H1 (cell line): ENCODE results near the gene GP5. TPM values are rescaled to one million over a fixed set of nuclear protein-coding genes. Genes with fewer than 3 reads are reported as not detected.

Experiments used
- polyA plus RNA-seq, 7 experiments: library from polyadenylated mRNA; depleted of rRNA in 3 of 7; stranded (reverse) in 5 of 7; unstranded in 2 of 7; fragments of >200 nt in 5 of 7; fragments of 200-250 nt in 2 of 7; gene quantifications; 1 replicate in 5 of 7; 2 replicates in 1 of 7; 4 replicates in 1 of 7; pipeline versions ENCODE4 v1.2.1 to v1.2.3, GENCODE V29; 2011 to 2013; ENCODE audit warnings: missing spikeins in 2 of 7, mixed read lengths in 2 of 7
- total RNA-seq: library from RNA; stranded (reverse); fragmentation: NEBNext Ultra II Directional; extraction: Animal tissue kit (Norgen Biotek cat#: 25700); gene quantifications from 2 replicates; pipeline ENCODE4 v1.2.1, GENCODE V29; 2021
- TF ChIP-seq, protein P1 (sequence below): fragments of 300-600 bp; sonication (generic); IDR thresholded peaks from 2 replicates; pipeline ENCODE4 v1.7.1; 2012; ENCODE audit warnings: low read length, moderate library complexity, mild to moderate bottlenecking, inconsistent platforms; ENCODE audit not compliant: insufficient replicate concordance

The GP5 gene
- total and polyA plus RNA-seq, 2 of the 8 experiments (the other 6 are each of a cell fraction or from before 2014, with no cell fraction given), result 0.13 to 0.14 TPM

DNA sequence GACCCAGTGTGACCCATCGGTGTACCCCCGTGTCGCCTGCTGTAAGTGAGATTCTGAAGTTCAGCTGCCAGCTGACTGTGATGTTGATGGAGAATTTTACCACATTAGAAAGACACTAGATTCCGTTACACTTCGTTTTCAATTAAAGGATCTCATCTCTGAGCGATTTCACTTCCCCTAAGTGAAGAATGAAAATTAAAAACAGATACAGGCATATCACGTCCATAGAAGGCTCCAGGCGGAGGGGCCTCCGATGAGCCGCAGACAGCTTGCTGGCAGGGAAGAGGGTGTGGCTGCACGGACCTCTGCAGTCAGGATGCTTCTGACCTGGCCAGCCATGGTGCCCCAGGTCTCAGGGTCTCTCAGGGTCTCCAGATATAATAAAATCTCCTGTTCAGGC is 41.4 kb downstream of the GP5 start (continued):
- TF ChIP-seq, protein P1, sequence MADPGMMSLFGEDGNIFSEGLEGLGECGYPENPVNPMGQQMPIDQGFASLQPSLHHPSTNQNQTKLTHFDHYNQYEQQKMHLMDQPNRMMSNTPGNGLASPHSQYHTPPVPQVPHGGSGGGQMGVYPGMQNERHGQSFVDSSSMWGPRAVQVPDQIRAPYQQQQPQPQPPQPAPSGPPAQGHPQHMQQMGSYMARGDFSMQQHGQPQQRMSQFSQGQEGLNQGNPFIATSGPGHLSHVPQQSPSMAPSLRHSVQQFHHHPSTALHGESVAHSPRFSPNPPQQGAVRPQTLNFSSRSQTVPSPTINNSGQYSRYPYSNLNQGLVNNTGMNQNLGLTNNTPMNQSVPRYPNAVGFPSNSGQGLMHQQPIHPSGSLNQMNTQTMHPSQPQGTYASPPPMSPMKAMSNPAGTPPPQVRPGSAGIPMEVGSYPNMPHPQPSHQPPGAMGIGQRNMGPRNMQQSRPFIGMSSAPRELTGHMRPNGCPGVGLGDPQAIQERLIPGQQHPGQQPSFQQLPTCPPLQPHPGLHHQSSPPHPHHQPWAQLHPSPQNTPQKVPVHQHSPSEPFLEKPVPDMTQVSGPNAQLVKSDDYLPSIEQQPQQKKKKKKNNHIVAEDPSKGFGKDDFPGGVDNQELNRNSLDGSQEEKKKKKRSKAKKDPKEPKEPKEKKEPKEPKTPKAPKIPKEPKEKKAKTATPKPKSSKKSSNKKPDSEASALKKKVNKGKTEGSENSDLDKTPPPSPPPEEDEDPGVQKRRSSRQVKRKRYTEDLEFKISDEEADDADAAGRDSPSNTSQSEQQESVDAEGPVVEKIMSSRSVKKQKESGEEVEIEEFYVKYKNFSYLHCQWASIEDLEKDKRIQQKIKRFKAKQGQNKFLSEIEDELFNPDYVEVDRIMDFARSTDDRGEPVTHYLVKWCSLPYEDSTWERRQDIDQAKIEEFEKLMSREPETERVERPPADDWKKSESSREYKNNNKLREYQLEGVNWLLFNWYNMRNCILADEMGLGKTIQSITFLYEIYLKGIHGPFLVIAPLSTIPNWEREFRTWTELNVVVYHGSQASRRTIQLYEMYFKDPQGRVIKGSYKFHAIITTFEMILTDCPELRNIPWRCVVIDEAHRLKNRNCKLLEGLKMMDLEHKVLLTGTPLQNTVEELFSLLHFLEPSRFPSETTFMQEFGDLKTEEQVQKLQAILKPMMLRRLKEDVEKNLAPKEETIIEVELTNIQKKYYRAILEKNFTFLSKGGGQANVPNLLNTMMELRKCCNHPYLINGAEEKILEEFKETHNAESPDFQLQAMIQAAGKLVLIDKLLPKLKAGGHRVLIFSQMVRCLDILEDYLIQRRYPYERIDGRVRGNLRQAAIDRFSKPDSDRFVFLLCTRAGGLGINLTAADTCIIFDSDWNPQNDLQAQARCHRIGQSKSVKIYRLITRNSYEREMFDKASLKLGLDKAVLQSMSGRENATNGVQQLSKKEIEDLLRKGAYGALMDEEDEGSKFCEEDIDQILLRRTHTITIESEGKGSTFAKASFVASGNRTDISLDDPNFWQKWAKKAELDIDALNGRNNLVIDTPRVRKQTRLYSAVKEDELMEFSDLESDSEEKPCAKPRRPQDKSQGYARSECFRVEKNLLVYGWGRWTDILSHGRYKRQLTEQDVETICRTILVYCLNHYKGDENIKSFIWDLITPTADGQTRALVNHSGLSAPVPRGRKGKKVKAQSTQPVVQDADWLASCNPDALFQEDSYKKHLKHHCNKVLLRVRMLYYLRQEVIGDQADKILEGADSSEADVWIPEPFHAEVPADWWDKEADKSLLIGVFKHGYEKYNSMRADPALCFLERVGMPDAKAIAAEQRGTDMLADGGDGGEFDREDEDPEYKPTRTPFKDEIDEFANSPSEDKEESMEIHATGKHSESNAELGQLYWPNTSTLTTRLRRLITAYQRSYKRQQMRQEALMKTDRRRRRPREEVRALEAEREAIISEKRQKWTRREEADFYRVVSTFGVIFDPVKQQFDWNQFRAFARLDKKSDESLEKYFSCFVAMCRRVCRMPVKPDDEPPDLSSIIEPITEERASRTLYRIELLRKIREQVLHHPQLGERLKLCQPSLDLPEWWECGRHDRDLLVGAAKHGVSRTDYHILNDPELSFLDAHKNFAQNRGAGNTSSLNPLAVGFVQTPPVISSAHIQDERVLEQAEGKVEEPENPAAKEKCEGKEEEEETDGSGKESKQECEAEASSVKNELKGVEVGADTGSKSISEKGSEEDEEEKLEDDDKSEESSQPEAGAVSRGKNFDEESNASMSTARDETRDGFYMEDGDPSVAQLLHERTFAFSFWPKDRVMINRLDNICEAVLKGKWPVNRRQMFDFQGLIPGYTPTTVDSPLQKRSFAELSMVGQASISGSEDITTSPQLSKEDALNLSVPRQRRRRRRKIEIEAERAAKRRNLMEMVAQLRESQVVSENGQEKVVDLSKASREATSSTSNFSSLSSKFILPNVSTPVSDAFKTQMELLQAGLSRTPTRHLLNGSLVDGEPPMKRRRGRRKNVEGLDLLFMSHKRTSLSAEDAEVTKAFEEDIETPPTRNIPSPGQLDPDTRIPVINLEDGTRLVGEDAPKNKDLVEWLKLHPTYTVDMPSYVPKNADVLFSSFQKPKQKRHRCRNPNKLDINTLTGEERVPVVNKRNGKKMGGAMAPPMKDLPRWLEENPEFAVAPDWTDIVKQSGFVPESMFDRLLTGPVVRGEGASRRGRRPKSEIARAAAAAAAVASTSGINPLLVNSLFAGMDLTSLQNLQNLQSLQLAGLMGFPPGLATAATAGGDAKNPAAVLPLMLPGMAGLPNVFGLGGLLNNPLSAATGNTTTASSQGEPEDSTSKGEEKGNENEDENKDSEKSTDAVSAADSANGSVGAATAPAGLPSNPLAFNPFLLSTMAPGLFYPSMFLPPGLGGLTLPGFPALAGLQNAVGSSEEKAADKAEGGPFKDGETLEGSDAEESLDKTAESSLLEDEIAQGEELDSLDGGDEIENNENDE, result no peak
